Measurements from ENCODE around the gene OR7C2. TPM values are rescaled to one million over a fixed set of nuclear protein-coding genes. Genes with fewer than 3 reads are reported as not detected.

Gene OR7C2
- total RNA-seq, 1 experiment from 2014 or later, result not detected

- BruUV-seq (replicated peaks), result no TSS peak
- intact Hi-C loops (cut with micrococcal nuclease), result no loop called here
- no peaks in the 10 kb centered on the region for H3K9me2 ChIP-seq (ENCODE audit: insufficient read depth)
Observed at GRCh38 chr19:14957464-14957863, 16.2 kb downstream of the OR7C2 start.

More at GRCh38 chr19:14957464-14957863, 16.2 kb downstream of the OR7C2 start:
- H3K79me2 ChIP-seq (ENCODE audit: insufficient read depth, low read length), result no peaks in the 10 kb centered on the region
- DNase-seq (ENCODE audit: low read depth, low spot score), result no peak
- H3K4me2 ChIP-seq (ENCODE audit: low read length), result no peak overlapping the region
- H3K4me1 ChIP-seq (ENCODE audit: control insufficient read depth in 1 of 2, insufficient read depth in 2 of 2, low read length in 2 of 2), result no peaks in the 10 kb centered on the region
- no peak overlapping the region for H3K9ac ChIP-seq (ENCODE audit: low read length)
- POLR2A ChIA-PET, result no interaction called here
- H3K36me3 ChIP-seq (ENCODE audit: control insufficient read depth in 1 of 2, insufficient read depth in 2 of 2, low read length in 2 of 2), result no peaks in the 10 kb centered on the region
- H3K27me3 ChIP-seq (ENCODE audit: insufficient read depth, low read length), result 0 out of 2 replicates have a peak, but pooled peaks cover 4% of the 10 kb centered on the region
- TF ChIP-seq EZH2phosphoT487 (IDR thresholded peaks at IDR 0.05; ENCODE audit: borderline replicate concordance) (no peak), JUND (IDR thresholded peaks at IDR 0.05) (no peak), ELF1 (IDR thresholded peaks at IDR 0.05; ENCODE audit: borderline replicate concordance, low read depth) (no peak), CBX3 (IDR thresholded peaks at IDR 0.05; ENCODE audit: low read depth) (no peak), CEBPB (IDR thresholded peaks at IDR 0.05; ENCODE audit: low read depth) (no peak), POLR2AphosphoS5 (IDR thresholded peaks at IDR 0.05; ENCODE audit: low read depth, low read length) (no peak), YY1 (IDR thresholded peaks at IDR 0.05; ENCODE audit: extremely low read depth, insufficient replicate concordance, low read depth, low read length) (no peak), TCF7L2 (IDR thresholded peaks at IDR 0.05; ENCODE audit: borderline replicate concordance, extremely low read depth, insufficient read depth, insufficient read length) (no peak), EZH2 (IDR thresholded peaks at IDR 0.05) (no peak), EGR1 (IDR thresholded peaks at IDR 0.05; ENCODE audit: low read depth) (no peak), SIN3A (IDR thresholded peaks at IDR 0.05; ENCODE audit: low read depth) (no peak), FOSL1 (IDR thresholded peaks at IDR 0.05; ENCODE audit: low read depth) (no peak), ZFX (IDR thresholded peaks at IDR 0.05) (no peak), MAX (IDR thresholded peaks at IDR 0.05) (no peak), SRF (IDR thresholded peaks at IDR 0.05; ENCODE audit: low read depth) (no peak), RAD21 (IDR thresholded peaks at IDR 0.05; ENCODE audit: low read depth) (no peak)
- TF ChIP-seq, protein P1, sequence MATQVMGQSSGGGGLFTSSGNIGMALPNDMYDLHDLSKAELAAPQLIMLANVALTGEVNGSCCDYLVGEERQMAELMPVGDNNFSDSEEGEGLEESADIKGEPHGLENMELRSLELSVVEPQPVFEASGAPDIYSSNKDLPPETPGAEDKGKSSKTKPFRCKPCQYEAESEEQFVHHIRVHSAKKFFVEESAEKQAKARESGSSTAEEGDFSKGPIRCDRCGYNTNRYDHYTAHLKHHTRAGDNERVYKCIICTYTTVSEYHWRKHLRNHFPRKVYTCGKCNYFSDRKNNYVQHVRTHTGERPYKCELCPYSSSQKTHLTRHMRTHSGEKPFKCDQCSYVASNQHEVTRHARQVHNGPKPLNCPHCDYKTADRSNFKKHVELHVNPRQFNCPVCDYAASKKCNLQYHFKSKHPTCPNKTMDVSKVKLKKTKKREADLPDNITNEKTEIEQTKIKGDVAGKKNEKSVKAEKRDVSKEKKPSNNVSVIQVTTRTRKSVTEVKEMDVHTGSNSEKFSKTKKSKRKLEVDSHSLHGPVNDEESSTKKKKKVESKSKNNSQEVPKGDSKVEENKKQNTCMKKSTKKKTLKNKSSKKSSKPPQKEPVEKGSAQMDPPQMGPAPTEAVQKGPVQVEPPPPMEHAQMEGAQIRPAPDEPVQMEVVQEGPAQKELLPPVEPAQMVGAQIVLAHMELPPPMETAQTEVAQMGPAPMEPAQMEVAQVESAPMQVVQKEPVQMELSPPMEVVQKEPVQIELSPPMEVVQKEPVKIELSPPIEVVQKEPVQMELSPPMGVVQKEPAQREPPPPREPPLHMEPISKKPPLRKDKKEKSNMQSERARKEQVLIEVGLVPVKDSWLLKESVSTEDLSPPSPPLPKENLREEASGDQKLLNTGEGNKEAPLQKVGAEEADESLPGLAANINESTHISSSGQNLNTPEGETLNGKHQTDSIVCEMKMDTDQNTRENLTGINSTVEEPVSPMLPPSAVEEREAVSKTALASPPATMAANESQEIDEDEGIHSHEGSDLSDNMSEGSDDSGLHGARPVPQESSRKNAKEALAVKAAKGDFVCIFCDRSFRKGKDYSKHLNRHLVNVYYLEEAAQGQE (IDR thresholded peaks at IDR 0.05; ENCODE audit: low read depth), result no peak
- TF ChIP-seq, protein P2, sequence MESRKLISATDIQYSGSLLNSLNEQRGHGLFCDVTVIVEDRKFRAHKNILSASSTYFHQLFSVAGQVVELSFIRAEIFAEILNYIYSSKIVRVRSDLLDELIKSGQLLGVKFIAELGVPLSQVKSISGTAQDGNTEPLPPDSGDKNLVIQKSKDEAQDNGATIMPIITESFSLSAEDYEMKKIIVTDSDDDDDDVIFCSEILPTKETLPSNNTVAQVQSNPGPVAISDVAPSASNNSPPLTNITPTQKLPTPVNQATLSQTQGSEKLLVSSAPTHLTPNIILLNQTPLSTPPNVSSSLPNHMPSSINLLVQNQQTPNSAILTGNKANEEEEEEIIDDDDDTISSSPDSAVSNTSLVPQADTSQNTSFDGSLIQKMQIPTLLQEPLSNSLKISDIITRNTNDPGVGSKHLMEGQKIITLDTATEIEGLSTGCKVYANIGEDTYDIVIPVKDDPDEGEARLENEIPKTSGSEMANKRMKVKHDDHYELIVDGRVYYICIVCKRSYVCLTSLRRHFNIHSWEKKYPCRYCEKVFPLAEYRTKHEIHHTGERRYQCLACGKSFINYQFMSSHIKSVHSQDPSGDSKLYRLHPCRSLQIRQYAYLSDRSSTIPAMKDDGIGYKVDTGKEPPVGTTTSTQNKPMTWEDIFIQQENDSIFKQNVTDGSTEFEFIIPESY (IDR thresholded peaks at IDR 0.05; ENCODE audit: extremely low read depth, insufficient replicate concordance, low read length), result no peak
- TF ChIP-seq, protein P3, sequence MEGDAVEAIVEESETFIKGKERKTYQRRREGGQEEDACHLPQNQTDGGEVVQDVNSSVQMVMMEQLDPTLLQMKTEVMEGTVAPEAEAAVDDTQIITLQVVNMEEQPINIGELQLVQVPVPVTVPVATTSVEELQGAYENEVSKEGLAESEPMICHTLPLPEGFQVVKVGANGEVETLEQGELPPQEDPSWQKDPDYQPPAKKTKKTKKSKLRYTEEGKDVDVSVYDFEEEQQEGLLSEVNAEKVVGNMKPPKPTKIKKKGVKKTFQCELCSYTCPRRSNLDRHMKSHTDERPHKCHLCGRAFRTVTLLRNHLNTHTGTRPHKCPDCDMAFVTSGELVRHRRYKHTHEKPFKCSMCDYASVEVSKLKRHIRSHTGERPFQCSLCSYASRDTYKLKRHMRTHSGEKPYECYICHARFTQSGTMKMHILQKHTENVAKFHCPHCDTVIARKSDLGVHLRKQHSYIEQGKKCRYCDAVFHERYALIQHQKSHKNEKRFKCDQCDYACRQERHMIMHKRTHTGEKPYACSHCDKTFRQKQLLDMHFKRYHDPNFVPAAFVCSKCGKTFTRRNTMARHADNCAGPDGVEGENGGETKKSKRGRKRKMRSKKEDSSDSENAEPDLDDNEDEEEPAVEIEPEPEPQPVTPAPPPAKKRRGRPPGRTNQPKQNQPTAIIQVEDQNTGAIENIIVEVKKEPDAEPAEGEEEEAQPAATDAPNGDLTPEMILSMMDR (IDR thresholded peaks at IDR 0.05 in 2 of 3, conservative IDR thresholded peaks at IDR 0.05 in 1 of 3; ENCODE audit: borderline replicate concordance in 1 of 3, insufficient read depth in 1 of 3, low read depth in 2 of 3, low read length in 2 of 3), result no peak
- TF ChIP-seq, protein P4, sequence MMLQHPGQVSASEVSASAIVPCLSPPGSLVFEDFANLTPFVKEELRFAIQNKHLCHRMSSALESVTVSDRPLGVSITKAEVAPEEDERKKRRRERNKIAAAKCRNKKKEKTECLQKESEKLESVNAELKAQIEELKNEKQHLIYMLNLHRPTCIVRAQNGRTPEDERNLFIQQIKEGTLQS (IDR thresholded peaks at IDR 0.05), result no peak
- no peak overlapping the region for H3K4me3 ChIP-seq (replicated peaks in 1 of 2; ENCODE audit: low read depth in 1 of 2, low read length in 2 of 2)
- H3K27ac ChIP-seq (ENCODE audit: low read depth, low read length), result no peak overlapping the region
- H3K9me3 ChIP-seq (ENCODE audit: control insufficient read depth in 1 of 2, insufficient read depth in 1 of 2, low read depth in 1 of 2, low read length in 2 of 2), result peaks cover 8 to 9% of the 10 kb centered on the region in 2 experiments
- RAD21 ChIA-PET (ENCODE audit: low non-redundant PET in 1 of 2, low total read pairs in 2 of 2, uncharacterized antibody in 2 of 2, unreplicated experiment in 2 of 2), result no interaction called here
- no peaks in the 10 kb centered on the region for H4K20me1 ChIP-seq (ENCODE audit: insufficient read depth)
- CTCF ChIA-PET, result no interaction called here
- ATAC-seq, result no peak
- H2AFZ ChIP-seq (ENCODE audit: low read depth, low read length, poor library complexity, severe bottlenecking), result no peak overlapping the region
